Hepatocyte (in vitro differentiated cells): ENCODE data around the gene CYP2B6. TPM values are rescaled to one million over a fixed set of nuclear protein-coding genes. Genes with fewer than 3 reads are reported as not detected.
"Not testable (repeated sequence)": the region's sequence is repeated elsewhere in the genome, so short reads cannot be mapped to it uniquely, and the experiment has no call there.

Experiments
- DNase-seq: peaks from one replicate; pipeline ENCODE4 v3.0.0-alpha.2; 2016; ENCODE audit warnings: low spot score
- H2AFZ ChIP-seq: fragments of 200-600 bp; sonication (generic); 2 replicates; pipeline ENCODE4 v1.6.0; 2016; ENCODE audit warnings: antibody characterized with exemption, mild to moderate bottlenecking
- H3K27ac ChIP-seq: fragments of 200-600 bp; sonication (generic); 2 replicates; pipeline ENCODE4 v1.5.1; 2016; ENCODE audit warnings: mild to moderate bottlenecking
- H3K27me3 ChIP-seq: fragments of 200-600 bp; sonication (generic); 2 replicates; pipeline ENCODE4 v1.6.1; 2016
- H3K36me3 ChIP-seq: fragments of 200-600 bp; sonication (generic); replicated peaks from 2 replicates; pipeline ENCODE4 v1.5.1; 2016; ENCODE audit warnings: low read depth; ENCODE audit not compliant: insufficient read depth
- H3K4me1 ChIP-seq: fragments of 200-600 bp; sonication (generic); 2 replicates; pipeline ENCODE4 v1.5.1; 2016; ENCODE audit warnings: mild to moderate bottlenecking, moderate library complexity; ENCODE audit not compliant: insufficient read depth
- H3K4me2 ChIP-seq: fragments of 200-600 bp; sonication (generic); 2 replicates; pipeline ENCODE4 v1.6.0; 2016
- H3K4me3 ChIP-seq: fragments of 200-600 bp; sonication (generic); 2 replicates; pipeline ENCODE4 v1.5.1; 2016; ENCODE audit warnings: mild to moderate bottlenecking
- H3K79me2 ChIP-seq: fragments of 200-600 bp; sonication (generic); 2 replicates; pipeline ENCODE4 v1.6.0; 2017; ENCODE audit warnings: mild to moderate bottlenecking
- H3K9me2 ChIP-seq: fragments of 200-600 bp; sonication (generic); replicated peaks from 2 replicates; pipeline ENCODE4 v1.6.0; 2017; ENCODE audit warnings: mild to moderate bottlenecking; ENCODE audit not compliant: insufficient read depth
- H3K9me3 ChIP-seq: fragments of 200-600 bp; sonication (generic); 2 replicates; pipeline ENCODE4 v1.5.1; 2016; ENCODE audit warnings: low read depth, mild to moderate bottlenecking
- H4K20me1 ChIP-seq: fragments of 200-600 bp; sonication (generic); 2 replicates; pipeline ENCODE4 v1.6.0; 2016; ENCODE audit warnings: mild to moderate bottlenecking; ENCODE audit not compliant: insufficient read depth, poor library complexity, severe bottlenecking
- CTCF ChIP-seq: fragments of 200-600 bp; sonication (generic); IDR thresholded peaks from 2 replicates; pipeline ENCODE4 v1.5.1; 2016; ENCODE audit warnings: antibody characterized with exemption, mild to moderate bottlenecking; ENCODE audit not compliant: poor library complexity
- EZH2 ChIP-seq: fragments of 200-600 bp; sonication (generic); IDR thresholded peaks from 2 replicates; pipeline ENCODE4 v1.6.1; 2016; ENCODE audit warnings: antibody characterized with exemption, mild to moderate bottlenecking, borderline replicate concordance
- EZH2phosphoT487 ChIP-seq: fragments of 200-600 bp; sonication (generic); IDR thresholded peaks from one replicate; pipeline ENCODE4 v1.6.1; 2018; ENCODE audit warnings: antibody characterized with exemption, mild to moderate bottlenecking, low read depth, moderate library complexity; ENCODE audit not compliant: unreplicated experiment, severe bottlenecking
- WGBS: methylation state at CpG from one replicate; pipeline ENCODE4 v1.1.6; 2016; ENCODE audit warnings: low lambda C conversion rate; ENCODE audit errors: missing lambda C conversion rate; 5-methylcytosine and 5-hydroxymethylcytosine counted together
- polyA plus RNA-seq: library from polyadenylated mRNA; unstranded; fragments of >200 nt; fragmentation: Nextera tagmentation; extraction: Ambion mirVana; gene quantifications from 2 replicates; pipeline ENCODE4 v1.2.1, GENCODE V29; 2016
- total RNA-seq: library from RNA; depleted of rRNA; stranded (reverse); fragments of >200 nt; gene quantifications from 2 replicates; pipeline ENCODE4 v1.2.3, GENCODE V29; 2014

Gene CYP2B6
- total and polyA plus RNA-seq, 2 experiments from 2014 or later, result 0.88 to 1.2 TPM

GRCh38 chr19:40981591-40981990 is 9.5 kb upstream of the CYP2B6 start:
- H3K4me2 ChIP-seq, result no peak overlapping the region
- H4K20me1 ChIP-seq, result no peaks in the 10 kb centered on the region

GRCh38 chr19:40982594-40983101 is 8.4 kb upstream of the CYP2B6 start:
- no peak overlapping the region for H2AFZ ChIP-seq
- 13% methylated on average over 3 of the region's 3 CpGs for WGBS
- H4K20me1 ChIP-seq, result no peaks in the 10 kb centered on the region
- no peaks in the 10 kb centered on the region for H3K27me3 ChIP-seq
- no peak overlapping the region for H3K27ac ChIP-seq
- no peaks in the 10 kb centered on the region for H3K9me2 ChIP-seq
- H3K36me3 ChIP-seq, result no peaks in the 10 kb centered on the region
- DNase-seq, result peak; percentile 41
- peaks cover 9% of the 10 kb centered on the region for H3K4me1 ChIP-seq
- H3K4me2 ChIP-seq, result no peak overlapping the region
- no peak overlapping the region for H3K4me3 ChIP-seq
- TF ChIP-seq EZH2 (no peak), EZH2phosphoT487 (no peak)
- no peaks in the 10 kb centered on the region for H3K9me3 ChIP-seq
- H3K79me2 ChIP-seq, result no peaks in the 10 kb centered on the region

More at GRCh38 chr19:40981591-40981990, 9.5 kb upstream of the CYP2B6 start:
- WGBS, result 74% methylated on average over 4 of the region's 4 CpGs
- no peak overlapping the region for H3K27ac ChIP-seq
- H2AFZ ChIP-seq, result no peak overlapping the region
- TF ChIP-seq EZH2phosphoT487 (no peak), EZH2 (no peak), CTCF (no peak)
- H3K4me3 ChIP-seq, result no peak overlapping the region
- no peak for DNase-seq
- H3K36me3 ChIP-seq, result no peaks in the 10 kb centered on the region
- no peaks in the 10 kb centered on the region for H3K27me3 ChIP-seq
- H3K79me2 ChIP-seq, result no peaks in the 10 kb centered on the region
- H3K9me3 ChIP-seq, result no peaks in the 10 kb centered on the region
- H3K4me1 ChIP-seq, result peaks cover 9% of the 10 kb centered on the region
- H3K9me2 ChIP-seq, result no peaks in the 10 kb centered on the region

- H3K27ac ChIP-seq, result no peak overlapping the region
- H4K20me1 ChIP-seq, result no peaks in the 10 kb centered on the region
- TF ChIP-seq EZH2phosphoT487 (no peak), CTCF (no peak), EZH2 (no peak)
- H3K9me2 ChIP-seq, result no peaks in the 10 kb centered on the region
- H3K27me3 ChIP-seq, result no peaks in the 10 kb centered on the region
- H3K4me2 ChIP-seq, result no peak overlapping the region
- DNase-seq, result no peak
- H2AFZ ChIP-seq, result no peak overlapping the region
- no peaks in the 10 kb centered on the region for H3K79me2 ChIP-seq
- no peak overlapping the region for H3K4me3 ChIP-seq
- no peaks in the 10 kb centered on the region for H3K36me3 ChIP-seq
- WGBS, result 85% methylated on average over 7 of the region's 7 CpGs
- H3K4me1 ChIP-seq, result no peaks in the 10 kb centered on the region
- no peaks in the 10 kb centered on the region for H3K9me3 ChIP-seq
Observed at GRCh38 chr19:40989453-40989852, 1.6 kb upstream of the CYP2B6 start.

GRCh38 chr19:40995355-40995754 is 4.3 kb downstream of the CYP2B6 start:
- 88% methylated on average over 2 of the region's 2 CpGs for WGBS
- TF ChIP-seq CTCF (no peak), EZH2phosphoT487 (no peak), EZH2 (no peak)
- Histone ChIP-seq H3K4me1 (no peaks in the 10 kb centered on the region), H4K20me1 (no peaks in the 10 kb centered on the region), H3K4me3 (no peak overlapping the region), H3K79me2 (no peaks in the 10 kb centered on the region), H2AFZ (no peak overlapping the region), H3K4me2 (no peak overlapping the region), H3K27ac (no peak overlapping the region), H3K9me2 (no peaks in the 10 kb centered on the region), H3K36me3 (no peaks in the 10 kb centered on the region), H3K9me3 (no peaks in the 10 kb centered on the region), H3K27me3 (no peaks in the 10 kb centered on the region)
- no peak for DNase-seq

- not testable (repeated sequence) for H3K9me2 ChIP-seq, H3K36me3 ChIP-seq, H2AFZ ChIP-seq, H3K4me3 ChIP-seq, H3K4me1 ChIP-seq, H3K27me3 ChIP-seq, H3K9me3 ChIP-seq, H3K79me2 ChIP-seq, H3K27ac ChIP-seq, H4K20me1 ChIP-seq, DNase-seq, H3K4me2 ChIP-seq
- 94% methylated on average over 1 of the region's 2 CpGs for WGBS
Observed at GRCh38 chr19:40999018-40999417, 7.9 kb downstream of the CYP2B6 start.
